ENCODE results near the gene CXorf58. TPM values are rescaled to one million over a fixed set of nuclear protein-coding genes. Genes with fewer than 3 reads are reported as not detected.

Gene CXorf58
- total and polyA plus RNA-seq, 9 of the 15 experiments (the other 6 are each of a cell fraction or from before 2014, with no cell fraction given) = 0.10 to 0.27 (median 0.16) TPM; not detected in 3

GRCh38 chrX:23884427-23885024, 23.3 kb upstream of the CXorf58 start (continued):
- TF ChIP-seq GMEB1 (CRISPR knock-in tag; IDR thresholded peaks at IDR 0.05) = no peak
- TF ChIP-seq ZC3H4 (CRISPR knock-in tag; IDR thresholded peaks at IDR 0.05; ENCODE audit: borderline replicate concordance) = no peak
- TF ChIP-seq ZBTB9 (CRISPR knock-in tag; IDR thresholded peaks at IDR 0.05) = no peak
- TF ChIP-seq ZBTB2 (IDR thresholded peaks at IDR 0.05) = no peak
- TF ChIP-seq SMARCA5 (IDR thresholded peaks at IDR 0.05) = no peak
- TF ChIP-seq MLLT1 (IDR thresholded peaks at IDR 0.05) = no peak
- no peak for TF ChIP-seq CREBBP (IDR thresholded peaks at IDR 0.05; ENCODE audit: low read depth, low read length)
- TF ChIP-seq TCFL5 (CRISPR knock-in tag; conservative IDR thresholded peaks at IDR 0.05) = no peak
- TF ChIP-seq STAG1 (CRISPR knock-in tag; IDR thresholded peaks at IDR 0.05; ENCODE audit: borderline replicate concordance) = no peak
- TF ChIP-seq CBFB (CRISPR knock-in tag; IDR thresholded peaks at IDR 0.05) = no peak
- TF ChIP-seq TEAD4 (IDR thresholded peaks at IDR 0.05; ENCODE audit: low read length) = peak; percentile 58
- no peak for TF ChIP-seq TEAD4 (CRISPR knock-in tag; IDR thresholded peaks at IDR 0.05; ENCODE audit: borderline replicate concordance)
- TF ChIP-seq HMBOX1 (IDR thresholded peaks at IDR 0.05) = no peak
- no peak for TF ChIP-seq SAFB (IDR thresholded peaks at IDR 0.05; ENCODE audit: borderline replicate concordance, low read depth, low read length)
- TF ChIP-seq EZH2 (IDR thresholded peaks at IDR 0.05; ENCODE audit: borderline replicate concordance, low read depth, low read length) = no peak
- no peak for TF ChIP-seq MCM5 (IDR thresholded peaks at IDR 0.05; ENCODE audit: low read depth)
- TF ChIP-seq HNRNPL (IDR thresholded peaks at IDR 0.05; ENCODE audit: low read depth, low read length) = no peak
- TF ChIP-seq TRIM25 (IDR thresholded peaks at IDR 0.05; ENCODE audit: borderline replicate concordance) = no peak
- TF ChIP-seq NFE2L1 (tag; IDR thresholded peaks at IDR 0.05; ENCODE audit: borderline replicate concordance, low read depth) = peak; percentile 48; the same call in 1 of the 2 replicates
- no peak for TF ChIP-seq SMARCC2 (IDR thresholded peaks at IDR 0.05; ENCODE audit: low read depth)
